B cell (primary cell): ENCODE measurements around the gene CTSO. TPM values are rescaled to one million over a fixed set of nuclear protein-coding genes. Genes with fewer than 3 reads are reported as not detected.
"Not testable (repeated sequence)": the region's sequence is repeated elsewhere in the genome, so short reads cannot be mapped to it uniquely, and the experiment has no call there.

ENCODE experiments used
- ATAC-seq: fragments of 200-7000 bp; cut with Tn5 transposase; one replicate; pipeline ENCODE4 v1.10.0; 2021; ENCODE audit warnings: low read depth, mild to moderate bottlenecking, moderate number of reproducible peaks, moderate library complexity
- CTCF ChIA-PET: fragments of 350-600 bp; sonication (Branson Sonifier 250); formaldehyde crosslinking; loops from one replicate; lab custom pipeline; 2021; ENCODE audit warnings: antibody characterized with exemption, inconsistent platforms; lab: Charles Lee
- POLR2A ChIA-PET: fragments of 350-600 bp; sonication (Branson Sonifier 250); formaldehyde crosslinking; loops from one replicate; lab custom pipeline; 2021; ENCODE audit warnings: antibody characterized with exemption; lab: Charles Lee
- DNase-seq: peaks from one replicate; pipeline ENCODE4 v3.0.0; 2013
- H2AFZ ChIP-seq: 2 replicates; pipeline ENCODE4 v1.6.1; 2012; ENCODE audit warnings: mild to moderate bottlenecking, low read depth, low read length; ENCODE audit not compliant: insufficient read depth, poor library complexity, severe bottlenecking
- H3K27ac ChIP-seq, 2 donors: 1 replicate in 1 of 2; 2 replicates in 1 of 2; pipeline ENCODE4 v1.5.1; 2012 to 2013; ENCODE audit warnings: low read length in 2 of 2, mild to moderate bottlenecking in 2 of 2, moderate library complexity in 1 of 2
- H3K27me3 ChIP-seq, 4 experiments: fragments of 200-600 bp in 1 of 4; sonication (generic) in 1 of 4; replicated peaks in 1 of 4; 1 replicate in 2 of 4; 2 replicates in 2 of 4; pipeline versions ENCODE4 v1.6.1 to v1.7.0; 2013 to 2016; ENCODE audit warnings: low read length in 3 of 4, mild to moderate bottlenecking in 2 of 4, mixed read lengths in 1 of 4, moderate library complexity in 1 of 4; ENCODE audit not compliant: insufficient read depth in 4 of 4, control insufficient read depth in 3 of 4; ENCODE audit errors: control extremely low read depth in 1 of 4
- H3K36me3 ChIP-seq, 2 experiments: replicated peaks in 1 of 2; 1 replicate in 1 of 2; 2 replicates in 1 of 2; pipeline versions ENCODE4 v1.6.1 to v1.7.1; 2013; ENCODE audit warnings: low read length in 1 of 2; ENCODE audit not compliant: insufficient read depth in 2 of 2, control insufficient read depth in 1 of 2; ENCODE audit errors: control extremely low read depth in 1 of 2, extremely low read depth in 1 of 2
- H3K4me1 ChIP-seq, 2 donors: fragments of 200-600 bp in 1 of 2; sonication (generic) in 1 of 2; 1 replicate in 1 of 2; 2 replicates in 1 of 2; pipeline versions ENCODE4 v1.5.1 to v1.6.1; 2013 to 2017; ENCODE audit warnings: low read length in 2 of 2; ENCODE audit not compliant: control insufficient read depth in 2 of 2, insufficient read depth in 2 of 2
- H3K4me2 ChIP-seq: replicated peaks from 2 replicates; pipeline ENCODE3; 2012; ENCODE audit warnings: mild to moderate bottlenecking, low read depth, low read length; ENCODE audit not compliant: poor library complexity, severe bottlenecking
- H3K4me3 ChIP-seq, 5 experiments: fragments of 200-600 bp in 1 of 5; sonication (generic) in 1 of 5; 1 replicate in 3 of 5; 2 replicates in 2 of 5; pipeline versions ENCODE4 v1.5.1 to v1.7.0; 2011 to 2016; ENCODE audit warnings: low read length in 4 of 5, mild to moderate bottlenecking in 4 of 5, low read depth in 2 of 5, control low read depth in 1 of 5, moderate library complexity in 1 of 5; ENCODE audit not compliant: insufficient read depth in 1 of 5; ENCODE audit errors: control extremely low read depth in 1 of 5, extremely low read depth in 1 of 5
- H3K79me2 ChIP-seq: fragments of 200-600 bp; sonication (generic); one replicate; pipeline ENCODE4 v1.6.0; 2016; ENCODE audit warnings: low read length; ENCODE audit not compliant: control insufficient read depth, insufficient read depth
- H3K9ac ChIP-seq: fragments of 200-600 bp; sonication (generic); 2 replicates; pipeline ENCODE4 v1.6.1; 2017; ENCODE audit warnings: mild to moderate bottlenecking, low read length, moderate library complexity
- H3K9me3 ChIP-seq, 3 donors: one replicate each; pipeline versions ENCODE4 v1.6.1 to v1.7.1; 2013; ENCODE audit warnings: low read length in 2 of 3; ENCODE audit not compliant: control insufficient read depth in 2 of 3, insufficient read depth in 1 of 3; ENCODE audit errors: control extremely low read depth in 1 of 3
- H4K20me1 ChIP-seq: 2 replicates; pipeline ENCODE4 v1.6.0; 2012; ENCODE audit warnings: mild to moderate bottlenecking, low read length; ENCODE audit not compliant: insufficient read depth, control insufficient read depth, poor library complexity, severe bottlenecking
- H3K27ac Mint-ChIP-seq: one replicate; pipeline ENCODE4 v1.8.0; 2021; ENCODE audit warnings: mixed read lengths
- H3K27me3 Mint-ChIP-seq: one replicate; pipeline ENCODE4 v1.8.0; 2021; ENCODE audit warnings: mixed read lengths
- H3K4me1 Mint-ChIP-seq: one replicate; pipeline ENCODE4 v1.8.0; 2021; ENCODE audit warnings: mixed read lengths
- H3K4me3 Mint-ChIP-seq: one replicate; pipeline ENCODE4 v1.8.0; 2021; ENCODE audit warnings: mixed read lengths
- H3K9me3 Mint-ChIP-seq: one replicate; pipeline ENCODE4 v1.8.0; 2022; ENCODE audit warnings: mixed read lengths; ENCODE audit not compliant: insufficient read depth
- EZH2 ChIP-seq: IDR thresholded peaks from 2 replicates; pipeline ENCODE4 v1.6.1; 2012; ENCODE audit warnings: borderline replicate concordance, low read depth, mild to moderate bottlenecking, moderate library complexity, low read length; ENCODE audit not compliant: insufficient read depth, poor library complexity, severe bottlenecking
- WGBS: methylation state at CpG from one replicate; pipeline ENCODE4 v1.1.5; 2013; ENCODE audit warnings: missing lambda C conversion rate; ENCODE audit not compliant: insufficient coverage; 5-methylcytosine and 5-hydroxymethylcytosine counted together
- intact Hi-C: fragments of 100-400 bp; cut with micrococcal nuclease; formaldehyde crosslinking; loops from one replicate; pipeline ENCODE4 v1.10.0; 2022
- polyA plus RNA-seq: library from polyadenylated mRNA; depleted of rRNA; stranded (reverse); fragments of >200 nt; gene quantifications from 2 replicates; pipeline ENCODE4 v1.2.3, GENCODE V29; 2012
- total RNA-seq, 2 donors: library from RNA; stranded (reverse); fragments of 120-200 nt in 1 of 2; gene quantifications; 1 replicate in 1 of 2; 2 replicates in 1 of 2; pipeline versions ENCODE4 v1.2.3 to v1.2.4, GENCODE V29; 2013 to 2022
- TF ChIP-seq, protein P1 (sequence below): fragments of 200-600 bp; IDR thresholded peaks from one replicate; pipeline ENCODE4 v1.8.0; 2022; ENCODE audit warnings: antibody characterized with exemption, mild to moderate bottlenecking

The CTSO gene
- total and polyA plus RNA-seq, 2 donors (not counting 1 experiment from before 2014, with no cell fraction given) = 8.5 to 15.5 TPM

DNA sequence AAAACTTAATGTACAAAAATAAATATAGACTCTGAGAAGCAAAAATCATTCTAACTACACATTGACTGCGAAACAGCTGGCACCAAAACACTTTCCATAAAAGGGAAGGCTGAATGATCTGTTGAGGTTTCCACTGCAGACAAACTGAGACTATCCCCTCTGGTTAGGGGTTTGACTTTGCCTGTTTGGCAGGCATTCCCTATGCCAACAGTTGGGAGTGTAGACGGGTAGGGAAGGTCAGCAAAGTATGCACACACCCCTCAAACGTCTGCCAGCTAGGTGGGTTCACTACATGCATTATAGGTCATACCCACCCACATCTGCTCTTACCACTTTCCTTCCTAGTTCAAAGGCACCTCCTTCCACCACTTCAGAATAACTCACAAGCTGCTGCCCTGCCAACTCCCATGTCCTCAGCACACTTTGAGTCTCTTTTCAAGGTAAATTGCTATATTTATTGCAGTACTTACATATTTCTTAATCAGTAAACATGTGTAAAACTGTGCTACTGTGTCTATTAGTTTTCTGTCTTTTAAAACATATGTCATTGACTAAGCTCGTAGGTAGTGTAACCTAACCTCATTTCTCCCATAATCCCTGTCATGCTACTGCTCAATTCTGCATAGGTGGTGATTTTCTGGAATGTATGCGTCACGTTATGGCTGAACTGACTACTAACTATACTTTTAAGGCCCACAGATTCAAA lies 12.4 kb downstream of the CTSO start:
- ATAC-seq (no peak), DNase-seq (no peak)
- Histone ChIP-seq H3K9ac (no peak overlapping the region), H3K27ac (no peak overlapping the region), H3K4me3 (no peak overlapping the region), H3K9me3 (no peaks in the 10 kb centered on the region), H3K79me2 (no peaks in the 10 kb centered on the region), H3K4me2 (no peak overlapping the region), H3K4me1 (no peaks in the 10 kb centered on the region), H2AFZ (no peak overlapping the region), H3K36me3 (peaks cover 8 to 30% of the 10 kb centered on the region in 2 experiments), H3K27me3 (no peaks in the 10 kb centered on the region), H4K20me1 (no peaks in the 10 kb centered on the region)
- Mint-ChIP-seq H3K9me3 (no peaks in the 10 kb centered on the region), H3K4me3 (no peak overlapping the region), H3K4me1 (no peaks in the 10 kb centered on the region), H3K27ac (no peak overlapping the region), H3K27me3 (no peaks in the 10 kb centered on the region)
- CTCF ChIA-PET = interaction anchor here (1.0 kb wide), 1 partner anchor 12 kb away, joined by 3 read pairs; no protein-coding TSS in a partner anchor
- TF ChIP-seq EZH2 = no peak
- POLR2A ChIA-PET = no interaction called here
- 100% methylated on average over 4 of the region's 6 CpGs for WGBS
- intact Hi-C loops = no loop called here

DNA sequence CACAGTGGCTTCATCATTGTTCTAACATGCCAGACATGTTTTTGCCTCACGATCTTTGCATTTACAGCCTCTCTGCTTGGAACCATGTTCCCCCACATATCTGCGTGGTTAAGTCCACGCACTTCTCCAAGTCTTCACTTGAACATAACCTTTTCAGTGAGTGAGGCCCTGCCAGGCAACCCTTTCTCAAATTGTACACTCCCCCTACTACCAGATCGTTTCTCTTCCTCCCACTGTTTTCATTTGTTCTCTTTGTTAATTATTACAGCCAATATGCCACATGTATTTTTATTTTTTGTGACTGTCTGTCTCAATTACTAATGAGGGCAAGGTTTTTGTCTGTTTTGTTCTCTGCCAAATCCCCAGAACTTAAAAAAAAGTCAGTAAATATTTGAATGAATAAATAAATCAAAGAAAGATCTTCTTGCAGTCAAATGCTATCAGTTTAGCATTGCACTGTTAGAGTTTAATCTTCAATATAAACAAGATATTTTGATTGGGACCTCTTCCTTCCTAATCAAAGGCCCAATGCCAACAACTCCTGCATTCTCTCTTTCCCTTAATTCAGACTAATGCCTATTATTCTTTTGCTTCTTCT lies 18.2 kb downstream of the CTSO start:
- POLR2A ChIA-PET = no interaction called here
- no peaks in the 10 kb centered on the region for H3K9me3 Mint-ChIP-seq
- no peak overlapping the region for H3K4me3 ChIP-seq
- H3K4me2 ChIP-seq = no peak overlapping the region
- no peaks in the 10 kb centered on the region for H3K27me3 ChIP-seq
- intact Hi-C loops = no loop called here
- peaks cover 0 to 4% (median 0%) of the 10 kb centered on the region in 3 donors for H3K9me3 ChIP-seq
- H3K27me3 Mint-ChIP-seq = no peaks in the 10 kb centered on the region
- TF ChIP-seq, protein P1, sequence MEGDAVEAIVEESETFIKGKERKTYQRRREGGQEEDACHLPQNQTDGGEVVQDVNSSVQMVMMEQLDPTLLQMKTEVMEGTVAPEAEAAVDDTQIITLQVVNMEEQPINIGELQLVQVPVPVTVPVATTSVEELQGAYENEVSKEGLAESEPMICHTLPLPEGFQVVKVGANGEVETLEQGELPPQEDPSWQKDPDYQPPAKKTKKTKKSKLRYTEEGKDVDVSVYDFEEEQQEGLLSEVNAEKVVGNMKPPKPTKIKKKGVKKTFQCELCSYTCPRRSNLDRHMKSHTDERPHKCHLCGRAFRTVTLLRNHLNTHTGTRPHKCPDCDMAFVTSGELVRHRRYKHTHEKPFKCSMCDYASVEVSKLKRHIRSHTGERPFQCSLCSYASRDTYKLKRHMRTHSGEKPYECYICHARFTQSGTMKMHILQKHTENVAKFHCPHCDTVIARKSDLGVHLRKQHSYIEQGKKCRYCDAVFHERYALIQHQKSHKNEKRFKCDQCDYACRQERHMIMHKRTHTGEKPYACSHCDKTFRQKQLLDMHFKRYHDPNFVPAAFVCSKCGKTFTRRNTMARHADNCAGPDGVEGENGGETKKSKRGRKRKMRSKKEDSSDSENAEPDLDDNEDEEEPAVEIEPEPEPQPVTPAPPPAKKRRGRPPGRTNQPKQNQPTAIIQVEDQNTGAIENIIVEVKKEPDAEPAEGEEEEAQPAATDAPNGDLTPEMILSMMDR = no peak
- no peak for TF ChIP-seq EZH2
- H3K27ac Mint-ChIP-seq = no peak overlapping the region
- H2AFZ ChIP-seq = no peak overlapping the region
- H3K79me2 ChIP-seq = no peaks in the 10 kb centered on the region
- no peak overlapping the region for H3K27ac ChIP-seq
- no peak overlapping the region for H3K4me3 Mint-ChIP-seq
- DNase-seq = no peak
- WGBS = 100% methylated on average over 3 of the region's 4 CpGs
- CTCF ChIA-PET = no interaction called here
- no peaks in the 10 kb centered on the region for H4K20me1 ChIP-seq
- H3K4me1 Mint-ChIP-seq = peaks cover under 1% of the 10 kb centered on the region
- no peak overlapping the region for H3K9ac ChIP-seq
- H3K4me1 ChIP-seq = no peaks in the 10 kb centered on the region
- no peak for ATAC-seq
- H3K36me3 ChIP-seq = peaks cover 2 to 27% of the 10 kb centered on the region in 2 experiments

DNA sequence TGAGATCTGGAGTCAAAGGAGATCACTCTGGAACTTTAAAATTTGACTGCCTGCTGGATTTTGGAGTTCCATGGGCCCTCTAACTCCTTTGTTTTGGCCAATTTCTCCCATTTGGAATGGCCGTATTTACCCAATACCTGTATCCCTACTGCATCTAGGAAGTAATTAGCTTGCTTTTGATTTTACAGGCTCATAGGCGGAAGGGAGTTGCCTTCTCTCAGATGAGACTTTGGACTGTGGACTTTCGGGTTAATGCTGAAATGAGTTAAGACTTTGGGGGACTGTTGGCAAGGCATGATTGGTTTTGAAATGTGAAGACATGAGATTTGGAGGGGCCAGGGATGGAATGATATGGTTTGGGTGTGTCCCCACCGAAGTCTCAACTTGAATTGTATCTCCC lies 19.0 kb downstream of the CTSO start:
- H2AFZ ChIP-seq, DNase-seq, H3K79me2 ChIP-seq, H3K27ac Mint-ChIP-seq, CTCF ChIA-PET, POLR2A ChIA-PET, H4K20me1 ChIP-seq, ATAC-seq, H3K27me3 Mint-ChIP-seq, H3K4me3 ChIP-seq, H3K9me3 ChIP-seq, H3K27ac ChIP-seq, H3K4me2 ChIP-seq, H3K27me3 ChIP-seq, H3K4me1 Mint-ChIP-seq, H3K4me3 Mint-ChIP-seq, H3K9ac ChIP-seq, H3K9me3 Mint-ChIP-seq, H3K4me1 ChIP-seq, intact Hi-C loops: not testable (repeated sequence)
- peaks cover 3 to 23% of the 10 kb centered on the region in 2 experiments for H3K36me3 ChIP-seq
- 100% methylated on average over 1 of the region's 4 CpGs for WGBS
